CD4-positive, alpha-beta T cell treated with Interleukin-17A for 1 hour (primary cell): ENCODE results near the gene STAP1.
A peak's percentile ranks its signal among the peaks of the same experiment; 100 is the strongest.
"Not testable (repeated sequence)": the region's sequence is repeated elsewhere in the genome, so short reads cannot be mapped to it uniquely, and the experiment has no call there.

Experiments
- DNase-seq: peaks from one replicate; pipeline ENCODE4 v3.0.0-alpha.2; 2020

The STAP1 gene, protein sequence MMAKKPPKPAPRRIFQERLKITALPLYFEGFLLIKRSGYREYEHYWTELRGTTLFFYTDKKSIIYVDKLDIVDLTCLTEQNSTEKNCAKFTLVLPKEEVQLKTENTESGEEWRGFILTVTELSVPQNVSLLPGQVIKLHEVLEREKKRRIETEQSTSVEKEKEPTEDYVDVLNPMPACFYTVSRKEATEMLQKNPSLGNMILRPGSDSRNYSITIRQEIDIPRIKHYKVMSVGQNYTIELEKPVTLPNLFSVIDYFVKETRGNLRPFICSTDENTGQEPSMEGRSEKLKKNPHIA

DNA sequence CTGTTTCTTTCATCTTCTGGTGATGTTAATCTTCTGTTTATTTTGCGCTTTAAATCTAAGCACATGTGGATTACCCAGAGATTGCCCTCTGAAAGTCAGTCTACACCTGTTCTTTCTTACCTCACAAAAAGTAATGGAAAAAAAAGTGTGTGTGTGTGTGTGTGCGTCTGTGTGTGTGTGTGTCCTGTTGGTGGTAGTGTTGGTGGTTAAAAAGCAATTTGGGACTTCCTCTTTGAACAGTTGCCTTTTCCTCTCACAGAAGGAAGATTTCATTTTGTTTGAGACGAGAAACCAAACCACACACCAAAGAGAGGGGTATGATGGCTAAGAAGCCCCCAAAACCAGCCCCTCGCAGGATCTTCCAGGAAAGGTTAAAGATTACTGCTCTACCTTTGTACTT is at the start of gene STAP1:
Gene STAP1 (plus strand): TSS at position 235 of the 400 bp plus-strand sequence. CDS start 83 bp downstream, at position 318.
- DNase-seq, result peak; percentile 59

DNA sequence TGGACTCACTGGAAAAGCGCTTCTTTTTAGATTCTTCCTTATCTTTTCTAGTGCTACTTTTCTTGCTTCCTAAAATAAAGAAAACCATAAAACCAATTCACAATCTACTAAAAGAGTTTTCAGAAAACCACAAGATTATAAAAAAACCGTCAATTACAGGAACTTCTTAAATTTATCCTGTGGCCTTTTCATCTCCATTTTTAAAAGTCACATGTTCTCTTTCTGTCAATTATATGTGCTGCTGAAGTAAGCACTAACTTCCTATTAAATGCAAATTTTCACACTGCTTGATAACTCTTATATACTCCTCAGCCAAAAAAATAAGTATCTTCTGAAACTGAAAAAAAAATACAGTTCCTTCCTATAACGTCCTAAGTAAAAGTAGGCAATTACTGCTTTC is 46.0 kb upstream of the STAP1 start:
- no peak for DNase-seq

DNA sequence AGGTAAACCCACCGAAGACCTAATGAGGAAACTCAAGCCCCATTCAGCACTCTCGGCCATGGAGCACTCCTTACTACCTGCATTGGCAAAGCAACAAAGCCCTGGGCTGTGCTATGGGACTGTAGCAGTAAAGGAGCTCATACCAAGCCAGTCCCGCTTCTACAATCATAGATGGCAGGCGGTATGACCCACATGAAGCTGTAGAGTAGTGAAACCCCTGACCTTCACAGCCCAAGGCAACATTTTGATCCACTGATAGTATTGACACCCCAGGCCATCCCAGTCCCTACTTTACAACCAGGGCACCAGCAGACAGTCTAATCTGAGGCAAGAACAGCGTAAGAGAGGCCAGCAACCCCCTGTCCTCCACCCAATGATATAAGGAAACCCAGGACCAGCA is 38.4 kb upstream of the STAP1 start:
- DNase-seq, result no peak

DNA sequence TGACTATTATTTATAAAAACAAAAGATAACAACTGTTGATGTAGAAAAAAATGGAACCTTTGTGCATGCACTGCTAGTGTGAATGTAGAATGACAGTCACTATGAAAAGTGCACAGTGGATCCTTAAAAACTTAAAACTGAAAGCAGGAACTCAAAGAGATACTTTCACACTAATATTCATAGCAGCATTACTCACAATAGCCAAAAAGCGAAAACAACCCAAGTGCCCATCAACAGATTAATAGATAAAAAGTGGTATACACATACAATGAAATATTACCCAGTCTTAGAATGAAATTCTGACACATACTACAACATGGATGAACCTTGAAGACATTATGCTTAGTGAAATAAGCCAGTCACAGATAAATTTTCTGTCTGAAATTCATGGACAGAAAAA is 37.0 kb upstream of the STAP1 start:
- DNase-seq, result no peak

DNA sequence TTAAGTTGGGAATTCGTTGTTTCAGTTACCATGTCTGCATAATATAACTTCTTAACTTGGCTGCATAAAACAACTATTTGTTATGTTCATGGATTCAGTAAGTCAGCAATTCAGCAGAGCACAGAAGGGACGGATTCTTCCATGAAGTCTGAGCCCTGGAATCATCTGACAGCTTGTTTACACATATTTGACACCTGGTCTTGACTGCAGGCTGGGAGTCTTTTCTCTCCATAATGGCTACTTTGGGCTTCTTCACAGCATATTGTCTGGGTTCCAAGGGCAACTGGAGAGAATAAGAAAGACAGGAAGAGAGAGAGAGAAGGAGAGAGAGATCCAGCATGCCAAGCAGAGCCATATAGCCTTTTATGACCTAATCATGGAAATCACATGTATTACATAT is 36.3 kb upstream of the STAP1 start:
- no peak for DNase-seq

DNA sequence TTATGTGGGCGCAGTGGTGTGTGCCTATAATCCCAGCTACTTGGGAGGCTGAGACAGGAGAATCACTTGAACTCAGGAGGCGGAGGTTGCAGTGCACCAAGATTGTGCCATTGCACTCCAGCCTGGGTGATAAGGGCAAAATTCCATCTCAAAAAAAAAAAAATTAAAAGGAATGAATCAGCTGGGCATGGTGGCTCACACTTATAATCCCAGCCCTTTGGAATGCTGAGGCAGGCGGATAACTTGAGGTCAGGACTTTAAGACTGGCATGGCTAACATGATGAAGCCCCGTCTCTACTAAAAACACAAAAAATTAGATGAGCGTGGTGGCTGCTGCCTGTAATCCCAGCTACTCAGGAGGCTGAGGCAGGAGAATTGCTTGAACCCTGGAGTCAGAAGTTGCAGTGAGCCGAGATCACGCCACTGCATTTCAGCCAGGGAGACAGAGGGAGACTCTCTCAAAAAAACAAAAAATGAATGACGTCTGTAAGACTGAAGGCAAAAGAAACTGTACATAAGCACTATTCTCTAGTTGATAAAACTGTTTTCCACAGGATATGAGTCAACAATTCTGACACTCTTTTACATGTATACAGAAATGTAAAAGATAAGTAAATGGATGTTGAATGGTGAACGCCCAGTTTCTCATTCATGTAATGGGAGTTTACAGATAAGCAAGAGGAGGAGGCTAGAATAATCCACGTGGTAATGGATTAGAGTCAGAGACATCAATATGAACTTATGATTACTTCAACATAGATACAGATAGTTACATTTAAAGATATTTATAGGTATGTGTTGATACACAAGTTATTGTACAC is 35.5 kb upstream of the STAP1 start:
- DNase-seq, result peak; percentile 30

DNA sequence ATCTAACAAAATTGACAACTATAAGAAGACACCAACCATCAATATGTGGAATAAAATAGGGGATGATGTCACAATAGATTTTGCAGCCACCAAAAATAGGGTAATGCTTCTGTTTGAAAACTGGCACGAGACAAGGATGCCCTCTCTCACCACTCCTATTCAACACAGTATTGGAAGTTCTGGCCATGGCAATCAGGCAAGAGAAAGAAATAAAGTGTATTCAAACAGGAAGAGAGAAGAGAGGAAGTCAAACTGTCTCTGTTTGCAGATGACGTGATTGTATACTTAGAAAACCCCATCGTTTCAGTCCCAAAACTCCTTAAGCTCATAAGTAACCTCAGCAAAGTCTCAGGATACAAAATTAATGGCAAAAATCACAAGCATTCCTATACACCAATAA is 34.4 kb upstream of the STAP1 start:
- DNase-seq, result not testable (repeated sequence)

DNA sequence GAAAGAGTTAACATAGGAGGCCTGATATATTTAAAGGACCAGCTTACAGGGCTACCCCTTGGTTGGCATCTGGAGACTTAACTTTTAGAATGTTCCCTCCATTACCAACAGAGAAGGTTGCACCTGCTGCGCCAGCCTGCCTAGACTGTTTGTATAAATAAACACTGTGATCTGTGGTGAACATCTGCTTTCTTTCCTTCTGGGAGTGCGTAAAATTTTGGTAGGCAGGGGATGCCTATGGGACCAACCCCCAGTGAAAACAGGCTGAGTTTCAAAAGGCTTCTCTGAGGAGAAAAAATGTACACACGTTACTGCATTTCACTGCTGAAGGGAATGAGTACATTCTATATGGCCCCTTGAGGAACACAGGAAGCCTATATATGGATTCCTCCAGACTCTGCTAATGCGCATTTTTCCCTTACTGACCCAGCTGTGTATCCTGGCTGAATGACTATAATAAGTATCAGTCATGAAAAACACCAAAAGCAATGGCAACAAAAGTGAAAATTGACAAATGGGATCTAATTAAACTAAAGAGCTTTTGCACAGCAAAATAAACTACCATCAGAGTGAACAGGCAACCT is 27.1 kb upstream of the STAP1 start:
- DNase-seq, result no peak

DNA sequence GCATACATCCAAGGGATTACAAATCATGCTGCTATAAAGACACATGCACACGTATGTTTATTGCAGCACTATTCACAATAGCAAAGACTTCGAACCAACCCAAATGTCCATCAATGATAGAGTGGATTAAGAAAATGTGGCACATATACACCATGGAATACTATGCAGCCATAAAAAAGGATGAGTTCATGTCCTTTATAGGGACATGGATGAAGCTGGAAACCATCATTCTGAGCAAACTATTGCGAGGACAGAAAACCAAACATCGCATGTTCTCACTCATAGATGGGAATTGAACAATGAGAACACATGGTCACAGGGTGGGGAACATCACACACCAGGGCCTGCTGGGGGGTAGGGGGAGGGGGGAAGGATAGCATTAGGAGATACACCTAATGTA is 26.1 kb upstream of the STAP1 start:
- not testable (repeated sequence) for DNase-seq

DNA sequence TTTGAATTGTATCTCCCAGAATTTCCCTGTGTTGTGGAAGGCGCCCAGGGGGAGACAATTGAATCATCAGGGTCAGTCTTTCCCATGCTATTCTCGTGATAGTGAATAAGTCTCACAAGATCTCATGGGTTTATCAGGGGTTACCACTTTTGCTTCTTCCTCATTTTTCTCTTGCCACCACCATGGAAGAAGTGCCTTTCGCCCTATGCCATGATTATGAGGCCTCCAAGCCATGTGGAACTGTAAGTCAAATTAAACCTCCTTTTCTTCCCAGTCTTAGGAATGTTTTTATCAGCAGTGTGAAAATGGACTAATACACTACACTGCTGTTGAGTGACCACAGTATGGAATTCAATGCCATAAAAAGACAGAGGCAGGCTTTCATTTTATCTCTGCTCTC is 25.4 kb upstream of the STAP1 start:
- no peak for DNase-seq

DNA sequence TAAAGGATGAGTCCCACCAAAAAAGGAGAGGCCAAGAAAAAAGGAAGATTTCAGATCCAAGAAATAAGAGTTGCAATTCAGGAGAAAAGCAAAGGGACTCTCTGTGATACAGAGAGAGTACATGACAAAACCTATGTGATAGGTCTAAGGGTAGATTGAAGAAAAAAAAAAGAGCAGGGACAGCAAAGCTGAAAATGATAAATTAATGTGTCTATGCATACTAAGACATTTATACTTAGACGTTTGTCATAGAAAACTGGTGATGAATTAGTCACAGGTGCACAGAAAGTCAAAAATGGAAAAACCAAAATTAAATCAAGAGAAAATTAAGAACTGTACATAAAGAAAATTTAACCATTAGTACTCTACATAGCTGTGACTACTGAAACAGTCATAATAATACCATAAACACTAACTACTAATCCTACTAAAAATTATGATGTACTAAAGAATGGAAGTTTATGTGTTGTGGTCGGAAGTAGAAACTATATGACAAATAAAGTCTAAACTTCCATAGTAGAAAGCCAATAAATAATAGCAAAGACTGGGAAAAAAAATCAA is 23.2 kb upstream of the STAP1 start:
- DNase-seq, result no peak

DNA sequence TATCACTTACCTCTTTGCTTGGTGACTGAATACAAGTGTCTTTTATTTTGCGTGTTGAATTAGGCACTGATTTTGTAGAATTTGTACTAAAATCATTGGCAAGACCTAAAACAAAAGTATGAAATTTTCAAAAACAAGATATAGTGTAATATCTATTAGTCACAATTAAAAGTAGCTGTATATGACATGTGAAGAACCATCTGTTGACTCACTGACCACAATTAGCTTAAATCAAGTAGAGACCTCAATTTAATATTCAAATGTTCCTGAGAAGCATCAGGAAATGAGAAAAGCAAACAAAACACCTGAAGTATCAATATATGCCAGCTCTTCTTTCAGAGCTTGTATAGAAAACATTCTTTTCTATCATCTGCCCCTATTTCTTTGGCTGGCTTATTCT is 18.7 kb upstream of the STAP1 start:
- DNase-seq, result no peak

DNA sequence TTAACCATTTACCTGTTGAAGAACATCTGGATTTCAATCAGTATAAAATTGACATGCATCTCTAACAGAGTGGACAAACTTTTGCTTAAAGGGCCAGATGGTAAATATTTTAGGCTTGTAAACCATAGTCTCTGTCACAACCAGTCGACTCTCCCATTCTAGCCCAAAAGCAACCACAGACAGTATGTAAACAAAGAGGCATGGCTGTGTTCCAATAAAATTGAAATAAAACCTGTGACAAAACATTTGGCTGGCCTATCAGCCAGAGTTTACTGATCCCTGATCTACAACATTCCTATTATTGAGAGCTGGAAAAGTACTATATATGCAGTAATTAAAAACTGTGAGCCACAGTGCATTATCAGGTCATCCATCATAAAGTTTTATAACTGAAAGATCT is 16.5 kb upstream of the STAP1 start:
- no peak for DNase-seq

DNA sequence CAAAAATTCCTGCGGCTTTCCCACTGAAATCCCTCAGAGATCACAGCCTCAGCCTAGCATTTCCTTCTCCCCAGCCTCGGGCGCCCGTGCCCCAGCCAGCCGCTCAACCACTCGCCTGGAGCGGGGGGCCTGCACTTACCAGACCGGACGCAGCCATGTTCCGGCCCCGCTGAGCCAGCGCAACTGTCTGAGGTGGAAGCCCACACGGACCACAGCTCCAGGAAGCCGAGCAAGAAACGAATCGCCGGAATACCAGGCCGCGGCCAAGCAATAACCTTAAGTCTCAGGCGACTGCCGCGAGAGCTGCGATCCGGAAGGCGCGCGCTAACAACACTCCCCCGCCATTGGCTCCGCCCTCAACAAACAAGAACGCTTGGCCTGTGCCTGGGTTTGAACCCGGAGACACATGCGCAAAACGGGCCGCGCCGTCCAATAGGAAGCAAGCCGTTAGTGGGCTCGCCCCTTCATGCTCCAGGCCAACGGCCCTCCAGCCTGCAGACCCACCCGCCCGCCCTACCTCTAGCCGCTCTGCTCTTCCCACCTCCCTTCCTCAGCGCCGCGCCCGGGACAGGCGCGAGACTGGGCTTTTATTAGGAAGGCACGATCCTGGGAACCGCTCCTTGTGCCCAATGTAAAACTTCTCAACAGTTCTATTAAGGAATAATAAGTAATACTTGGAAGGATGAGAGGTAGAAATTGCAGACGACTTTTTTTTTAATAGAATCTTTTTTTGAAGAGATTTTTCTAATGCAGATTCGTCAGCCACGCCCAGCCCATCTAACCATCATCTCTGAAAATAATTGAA is 13.1 kb upstream of the STAP1 start, which contains the start of gene CENPC:
Gene CENPC (minus strand): TSS at position 305 of the 805 bp plus-strand sequence. CDS start 148 bp downstream, at position 157.
- DNase-seq, result peak; percentile 94

DNA sequence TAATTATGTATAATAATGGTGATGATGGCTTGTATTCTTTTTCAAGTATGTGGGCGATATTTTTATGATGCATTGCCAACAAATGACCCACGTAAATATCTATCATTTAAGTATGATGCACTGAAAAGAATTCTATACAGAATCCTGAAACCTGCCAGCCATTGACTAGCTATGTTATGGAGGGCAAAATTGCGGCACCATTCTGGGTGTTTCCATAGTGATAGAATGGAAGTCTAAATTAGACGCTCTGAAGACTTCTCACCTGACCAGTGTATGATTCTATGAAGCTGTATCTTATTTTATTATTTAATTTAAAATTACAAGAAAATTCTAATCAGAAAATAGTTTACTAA is 12.5 kb upstream of the STAP1 start:
- no peak for DNase-seq

DNA sequence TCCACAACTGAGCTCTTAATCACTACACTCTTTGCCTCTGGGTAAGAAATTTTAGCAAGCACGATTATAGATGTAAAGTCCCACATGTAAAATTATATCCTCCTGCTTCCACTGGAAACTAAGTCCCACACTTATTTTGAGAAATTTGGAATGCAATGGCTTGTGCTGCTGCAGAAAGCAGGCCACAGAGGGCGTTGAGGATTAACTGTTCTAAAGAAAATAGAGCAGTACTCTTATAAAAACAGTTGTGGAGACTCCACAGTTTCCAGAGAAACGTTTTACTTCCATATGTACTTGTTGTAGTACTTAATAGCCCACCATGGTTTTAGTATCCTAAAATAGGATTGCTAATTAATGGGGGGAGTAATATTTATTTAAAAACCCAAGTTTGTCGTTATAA is 11.6 kb upstream of the STAP1 start:
- DNase-seq, result no peak

DNA sequence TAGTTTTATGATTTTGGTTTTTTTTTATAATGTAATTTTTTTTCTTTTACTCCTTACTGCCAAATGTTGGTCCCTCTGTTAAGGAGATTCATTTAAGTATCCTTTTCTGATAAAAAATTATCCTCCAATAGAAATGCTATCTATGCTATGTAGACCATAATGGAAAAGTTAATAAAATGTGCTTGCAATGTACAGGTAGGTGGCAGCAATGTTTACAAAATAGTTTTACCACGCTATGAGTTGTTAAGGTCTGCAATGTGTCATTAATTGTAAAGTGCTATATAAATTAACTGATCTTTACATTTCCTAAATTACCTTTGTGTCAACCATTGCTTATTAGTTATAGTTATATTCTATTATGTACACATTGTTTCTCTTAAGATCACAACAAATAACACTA is 9.4 kb upstream of the STAP1 start:
- DNase-seq, result peak; percentile 59

DNA sequence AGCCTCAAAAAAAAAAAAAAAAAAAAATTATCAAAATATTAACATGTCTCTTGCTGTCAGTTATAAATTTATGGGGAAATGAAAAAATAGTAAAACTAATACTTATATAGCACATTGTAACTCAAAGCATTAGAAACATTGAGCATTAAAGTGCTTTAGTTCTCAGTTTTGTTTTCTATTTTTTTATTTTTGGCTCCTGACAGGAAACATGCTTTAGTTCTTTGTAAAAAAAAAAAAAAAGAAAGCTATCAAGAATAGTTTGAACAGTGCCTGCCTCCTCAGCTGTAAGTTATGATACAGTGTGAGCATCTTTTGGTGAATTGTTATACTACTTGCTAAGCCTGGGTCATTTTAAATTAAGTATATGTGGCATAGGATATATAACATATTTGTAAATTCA is 8.1 kb upstream of the STAP1 start:
- DNase-seq, result no peak

DNA sequence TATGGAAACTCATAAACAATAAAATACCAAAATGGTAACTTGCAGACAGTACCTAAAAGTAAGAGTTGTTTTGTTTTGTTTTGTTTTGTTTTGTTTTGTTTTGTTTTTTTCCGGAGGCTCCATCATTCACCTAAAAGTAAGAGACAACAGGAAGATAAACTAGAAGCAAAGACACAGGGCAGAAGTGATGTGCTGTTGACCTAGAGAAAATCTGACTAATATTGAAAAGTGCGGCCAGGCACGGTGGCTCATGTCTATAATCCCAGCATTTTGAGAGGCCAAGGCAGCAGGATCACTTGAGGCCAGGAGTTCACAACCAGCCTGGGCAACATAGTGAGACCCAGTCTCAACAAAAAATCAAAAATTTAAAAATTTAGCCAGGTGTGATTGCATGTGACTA is 7.7 kb upstream of the STAP1 start:
- DNase-seq, result no peak

DNA sequence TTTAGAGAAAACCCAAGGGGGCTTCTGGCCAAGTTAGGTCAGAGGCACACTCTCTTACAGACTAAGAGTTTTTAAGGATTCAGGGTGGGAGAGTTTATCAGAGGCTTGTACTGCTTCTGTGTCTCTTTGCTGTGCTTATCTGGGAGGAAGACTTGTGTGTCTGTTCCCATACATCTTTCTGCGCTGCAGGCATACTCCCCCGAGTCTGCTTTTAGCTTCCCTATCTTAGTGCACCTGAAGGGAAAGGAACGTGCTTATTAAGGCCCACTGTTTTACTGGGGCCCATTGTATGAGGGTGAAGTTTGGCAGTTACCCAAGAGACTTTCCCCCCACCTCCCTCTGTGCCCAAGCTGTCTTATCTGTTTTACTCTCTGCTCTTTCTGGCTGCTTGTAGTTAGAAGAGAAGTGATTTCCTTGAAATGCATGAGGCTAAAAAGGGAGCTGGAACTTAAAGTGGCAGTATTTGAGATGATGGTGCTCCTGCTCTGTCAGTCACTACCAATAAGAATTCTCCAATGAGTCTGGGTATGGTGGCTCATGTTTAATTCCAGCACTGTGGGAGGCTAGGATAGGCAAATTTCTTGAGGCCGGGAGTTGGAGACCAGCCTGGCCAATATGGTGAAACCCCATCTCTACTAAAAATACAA is 6.3 kb upstream of the STAP1 start:
- DNase-seq, result not testable (repeated sequence)

DNA sequence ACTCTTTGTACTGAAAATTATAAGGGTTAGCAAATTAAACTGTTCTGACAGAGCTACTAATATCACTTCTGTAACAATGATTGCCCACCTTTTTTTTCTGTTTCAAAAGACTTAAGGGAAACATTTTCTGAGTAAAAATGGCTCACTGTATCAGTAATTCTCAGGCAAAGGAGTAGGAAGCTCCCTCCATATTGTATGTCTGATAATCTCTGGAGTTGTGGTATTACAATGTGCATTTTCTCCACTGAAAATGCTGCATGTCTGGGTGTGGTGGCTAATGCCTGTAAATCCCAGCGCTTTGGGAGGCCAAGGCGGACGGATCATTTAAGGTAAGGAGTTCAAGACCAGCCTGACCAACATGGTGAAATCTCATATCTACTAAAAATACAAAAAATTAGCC is 4.4 kb upstream of the STAP1 start:
- no peak for DNase-seq

DNA sequence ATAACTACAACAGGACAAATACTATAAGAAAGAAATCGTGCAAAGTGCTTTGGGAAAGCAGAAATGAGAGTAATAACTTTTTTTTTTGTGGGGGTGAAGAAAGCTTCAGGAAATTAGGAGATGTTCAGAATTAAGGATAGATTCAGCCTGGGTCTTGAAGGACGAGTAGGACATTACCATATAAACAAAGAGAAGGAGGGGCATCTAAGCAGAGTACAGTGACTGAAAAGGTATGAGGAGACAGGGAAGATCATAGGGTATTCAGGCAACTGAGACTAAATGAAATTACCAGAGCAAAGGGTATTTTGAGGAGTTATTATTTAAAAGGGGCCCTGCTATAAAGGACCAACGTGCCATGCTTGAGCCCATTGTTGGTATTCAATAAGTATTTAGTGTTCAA is 3.1 kb upstream of the STAP1 start:
- DNase-seq, result no peak
